PC-9 (cell line): ENCODE results near the gene UMAD1. TPM values are rescaled to one million over a fixed set of nuclear protein-coding genes. Genes with fewer than 3 reads are reported as not detected.

Experiments
- BruUV-seq: library from RNA; stranded (reverse); fragments of 400-500 nt; replicated peaks from 2 replicates; lab custom pipeline; 2021; lab: Mats Ljungman, UMichigan
- CTCF ChIA-PET: fragments of 300-600 bp; sonication (Branson Sonifier 250); formaldehyde crosslinking; loops from one replicate; lab custom pipeline; 2022; ENCODE audit warnings: antibody characterized with exemption; lab: Charles Lee
- POLR2A ChIA-PET: fragments of 300-600 bp; sonication (Branson Sonifier 250); formaldehyde crosslinking; loops from one replicate; lab custom pipeline; 2022; ENCODE audit warnings: antibody characterized with exemption; ENCODE audit not compliant: unreplicated experiment; lab: Charles Lee
- DNase-seq, 2 experiments: peaks; one replicate each; pipeline versions ENCODE4 v3.0.0 to v3.0.0-alpha.2; 2015 to 2022; ENCODE audit warnings: mixed read lengths in 1 of 2
- H2AFZ ChIP-seq: fragments of 200-600 bp; sonication (generic); 2 replicates; pipeline ENCODE4 v1.8.1; 2017; ENCODE audit warnings: antibody characterized with exemption
- H3F3A ChIP-seq: fragments of 200-600 bp; sonication (generic); 2 replicates; pipeline ENCODE4 v1.8.1; 2017; ENCODE audit warnings: antibody characterized with exemption, mild to moderate bottlenecking, low read depth; ENCODE audit not compliant: insufficient read depth
- H3K27ac ChIP-seq: fragments of 200-600 bp; sonication (generic); 2 replicates; pipeline ENCODE4 v1.6.1; 2016; ENCODE audit warnings: mixed run types
- H3K27me3 ChIP-seq: fragments of 200-600 bp; sonication (generic); 2 replicates; pipeline ENCODE4 v1.6.1; 2016; ENCODE audit warnings: low read depth, mixed run types; ENCODE audit not compliant: insufficient read depth
- H3K36me3 ChIP-seq: fragments of 200-600 bp; sonication (generic); 2 replicates; pipeline ENCODE4 v1.6.1; 2016; ENCODE audit warnings: low read depth, mixed run types
- H3K4me1 ChIP-seq: fragments of 200-600 bp; sonication (generic); replicated peaks from 2 replicates; pipeline ENCODE4 v1.6.1; 2016; ENCODE audit warnings: mixed run types; ENCODE audit not compliant: insufficient read depth
- H3K4me2 ChIP-seq: fragments of 200-600 bp; sonication (generic); 2 replicates; pipeline ENCODE4 v1.6.1; 2017; ENCODE audit warnings: mixed run types
- H3K4me3 ChIP-seq: fragments of 200-600 bp; sonication (generic); 2 replicates; pipeline ENCODE4 v1.6.1; 2016; ENCODE audit warnings: mixed run types
- H3K79me2 ChIP-seq: fragments of 200-600 bp; sonication (generic); 2 replicates; pipeline ENCODE4 v1.6.1; 2017; ENCODE audit warnings: low read depth, mixed run types
- H3K9me2 ChIP-seq: fragments of 200-600 bp; sonication (generic); 2 replicates; pipeline ENCODE4 v1.8.1; 2017; ENCODE audit warnings: mild to moderate bottlenecking; ENCODE audit not compliant: insufficient read depth
- H3K9me3 ChIP-seq: fragments of 200-600 bp; sonication (generic); 2 replicates; pipeline ENCODE4 v1.8.1; 2016; ENCODE audit warnings: low read depth; ENCODE audit not compliant: insufficient read depth
- H4K20me1 ChIP-seq: fragments of 200-600 bp; sonication (generic); 2 replicates; pipeline ENCODE4 v1.8.1; 2017; ENCODE audit not compliant: insufficient read depth
- EZH2 ChIP-seq: fragments of 200-600 bp; sonication (generic); IDR thresholded peaks from 2 replicates; pipeline ENCODE4 v1.8.0; 2017; ENCODE audit warnings: antibody characterized with exemption, low read depth
- intact Hi-C: fragments of 100-400 bp; cut with micrococcal nuclease; formaldehyde crosslinking; loops from one replicate; pipeline ENCODE4 v1.10.0; 2022; ENCODE audit not compliant: unreplicated experiment
- total RNA-seq: library from RNA; stranded (reverse); gene quantifications from 2 replicates; pipeline ENCODE4 v1.2.3, GENCODE V29; 2021
- TF ChIP-seq, protein P1 (sequence below): fragments of 200-600 bp; sonication (generic); conservative IDR thresholded peaks from 2 replicates; pipeline ENCODE4 v1.6.1; 2017; ENCODE audit warnings: mixed run types, antibody characterized with exemption, mild to moderate bottlenecking, moderate library complexity

Gene UMAD1
- total RNA-seq, 1 experiment from 2014 or later, result 20.5 TPM

DNA sequence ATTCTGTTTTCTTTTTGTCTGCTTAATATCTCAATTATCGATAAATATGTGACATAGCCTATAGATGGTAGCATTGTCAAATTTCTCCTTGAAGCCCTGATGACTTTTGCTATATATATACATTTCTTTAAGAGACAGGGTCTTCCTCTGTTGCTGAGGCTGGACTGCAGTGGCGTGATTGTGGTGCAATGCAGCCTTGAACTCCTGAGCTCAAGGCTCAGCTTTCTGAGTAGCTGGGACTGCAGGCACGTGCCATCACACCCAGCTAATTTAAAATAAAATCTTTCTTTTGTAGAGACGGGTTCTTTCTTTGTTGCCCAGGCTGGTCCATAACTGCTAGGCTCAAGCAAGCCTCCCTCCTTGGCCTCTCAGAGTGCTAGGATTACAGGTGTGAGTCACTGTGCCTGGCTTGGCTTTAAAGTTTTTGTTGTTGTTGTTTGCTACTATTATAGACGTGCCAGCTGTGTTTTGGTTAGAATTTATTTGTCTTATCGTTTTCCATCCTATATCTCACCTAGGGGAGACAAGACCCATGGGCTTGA lies 7.0 kb downstream of the UMAD1 start:
- no peaks in the 10 kb centered on the region for H3K9me2 ChIP-seq
- no peaks in the 10 kb centered on the region for H4K20me1 ChIP-seq
- H3K27me3 ChIP-seq, result no peaks in the 10 kb centered on the region
- DNase-seq, result no peak
- no peak overlapping the region for H3K4me3 ChIP-seq
- no peaks in the 10 kb centered on the region; the same call in 1 of the 2 replicates for H3K9me3 ChIP-seq
- H2AFZ ChIP-seq, result no peak overlapping the region
- H3K79me2 ChIP-seq, result peaks cover 58% of the 10 kb centered on the region
- no peak overlapping the region for H3K27ac ChIP-seq
- ChIA-PET CTCF (no interaction called here), POLR2A (no interaction called here)
- 0 out of 2 replicates have a peak, but pooled peaks cover 5% of the 10 kb centered on the region for H3K36me3 ChIP-seq
- BruUV-seq, result no TSS peak
- no peak overlapping the region for H3K4me2 ChIP-seq
- H3F3A ChIP-seq, result no peaks in the 10 kb centered on the region; the same call in 1 of the 2 replicates
- TF ChIP-seq EZH2, result no peak
- TF ChIP-seq, protein P1, sequence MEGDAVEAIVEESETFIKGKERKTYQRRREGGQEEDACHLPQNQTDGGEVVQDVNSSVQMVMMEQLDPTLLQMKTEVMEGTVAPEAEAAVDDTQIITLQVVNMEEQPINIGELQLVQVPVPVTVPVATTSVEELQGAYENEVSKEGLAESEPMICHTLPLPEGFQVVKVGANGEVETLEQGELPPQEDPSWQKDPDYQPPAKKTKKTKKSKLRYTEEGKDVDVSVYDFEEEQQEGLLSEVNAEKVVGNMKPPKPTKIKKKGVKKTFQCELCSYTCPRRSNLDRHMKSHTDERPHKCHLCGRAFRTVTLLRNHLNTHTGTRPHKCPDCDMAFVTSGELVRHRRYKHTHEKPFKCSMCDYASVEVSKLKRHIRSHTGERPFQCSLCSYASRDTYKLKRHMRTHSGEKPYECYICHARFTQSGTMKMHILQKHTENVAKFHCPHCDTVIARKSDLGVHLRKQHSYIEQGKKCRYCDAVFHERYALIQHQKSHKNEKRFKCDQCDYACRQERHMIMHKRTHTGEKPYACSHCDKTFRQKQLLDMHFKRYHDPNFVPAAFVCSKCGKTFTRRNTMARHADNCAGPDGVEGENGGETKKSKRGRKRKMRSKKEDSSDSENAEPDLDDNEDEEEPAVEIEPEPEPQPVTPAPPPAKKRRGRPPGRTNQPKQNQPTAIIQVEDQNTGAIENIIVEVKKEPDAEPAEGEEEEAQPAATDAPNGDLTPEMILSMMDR, result no peak
- H3K4me1 ChIP-seq, result peaks cover 3% of the 10 kb centered on the region
- intact Hi-C loops, result no loop called here

DNA sequence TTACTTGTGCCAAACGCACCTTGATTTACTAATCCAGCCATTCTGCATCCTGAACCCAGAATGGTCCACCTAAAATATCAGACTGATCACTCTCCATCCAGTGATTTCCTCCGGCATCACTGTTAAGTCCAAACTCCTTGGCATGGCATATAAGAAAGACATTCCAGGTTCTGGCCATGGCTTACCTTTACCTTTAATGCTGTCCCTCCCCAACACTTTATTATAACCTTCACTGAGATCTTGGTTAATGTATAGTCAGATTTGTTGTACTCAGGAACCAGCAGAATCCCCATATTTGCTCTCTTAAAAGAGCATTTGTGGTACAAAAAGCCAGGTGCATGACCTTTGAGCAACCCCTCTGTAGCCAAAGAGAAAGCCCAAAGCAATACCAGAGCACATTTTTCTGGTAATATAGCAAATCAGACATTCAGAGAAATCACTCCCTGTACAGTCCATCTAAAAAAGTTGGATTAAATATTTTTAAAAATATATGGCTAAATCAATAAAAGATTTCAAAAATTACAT lies 10.2 kb downstream of the UMAD1 start:
- 0 out of 2 replicates have a peak, but pooled peaks cover 3% of the 10 kb centered on the region for H4K20me1 ChIP-seq
- ChIA-PET POLR2A (interaction anchor here (0.7 kb wide), 1 partner anchor 303 kb away, joined by 4 read pairs; no protein-coding TSS in a partner anchor), CTCF (no interaction called here)
- H3K9me3 ChIP-seq, result no peaks in the 10 kb centered on the region
- no peaks in the 10 kb centered on the region for H3K27me3 ChIP-seq
- intact Hi-C loops, result no loop called here
- TF ChIP-seq, protein P1, result no peak
- no peak for TF ChIP-seq EZH2
- H3F3A ChIP-seq, result no peaks in the 10 kb centered on the region; the same call in 1 of the 2 replicates
- no peak overlapping the region for H3K4me3 ChIP-seq
- no peaks in the 10 kb centered on the region for H3K36me3 ChIP-seq
- no peak overlapping the region for H2AFZ ChIP-seq
- H3K9me2 ChIP-seq, result no peaks in the 10 kb centered on the region
- BruUV-seq, result no TSS peak
- H3K4me1 ChIP-seq, result no peaks in the 10 kb centered on the region
- H3K27ac ChIP-seq, result no peak overlapping the region
- DNase-seq, result no peak
- H3K4me2 ChIP-seq, result no peak overlapping the region
- H3K79me2 ChIP-seq, result peaks cover 50% of the 10 kb centered on the region

DNA sequence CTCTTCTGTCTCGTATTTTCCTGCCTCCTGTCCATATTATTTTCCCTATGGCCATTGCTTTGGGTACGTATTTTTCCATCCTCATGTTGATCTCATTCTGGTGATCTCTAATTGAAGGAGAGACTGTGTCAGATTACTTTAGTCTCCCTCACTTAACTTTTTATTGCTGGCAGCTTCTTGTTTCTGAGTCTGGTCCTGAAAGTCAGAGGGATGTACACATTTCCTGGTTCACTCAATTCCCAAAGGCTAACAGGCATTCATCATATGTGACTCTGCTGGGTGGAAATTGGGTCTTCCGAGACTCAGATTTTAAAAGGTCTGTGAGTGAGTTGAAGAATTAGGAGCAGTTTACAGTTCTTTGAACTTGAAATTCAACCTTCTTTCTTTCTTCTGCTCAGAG lies 10.9 kb downstream of the UMAD1 start:
- TF ChIP-seq, protein P1, result no peak
- TF ChIP-seq EZH2, result no peak
- no peak overlapping the region for H3K4me3 ChIP-seq
- H3K27ac ChIP-seq, result no peak overlapping the region
- ChIA-PET CTCF (no interaction called here), POLR2A (interaction anchor here (0.7 kb wide), 1 partner anchor 304 kb away, joined by 4 read pairs; no protein-coding TSS in a partner anchor)
- H3K4me2 ChIP-seq, result no peak overlapping the region
- H3K9me2 ChIP-seq, result no peaks in the 10 kb centered on the region
- no peaks in the 10 kb centered on the region for H3K4me1 ChIP-seq
- intact Hi-C loops, result no loop called here
- H4K20me1 ChIP-seq, result 0 out of 2 replicates have a peak, but pooled peaks cover 3% of the 10 kb centered on the region
- H3K36me3 ChIP-seq, result no peaks in the 10 kb centered on the region
- no peak for DNase-seq
- peaks cover 49% of the 10 kb centered on the region for H3K79me2 ChIP-seq
- BruUV-seq, result no TSS peak
- H3K9me3 ChIP-seq, result no peaks in the 10 kb centered on the region
- H3F3A ChIP-seq, result no peaks in the 10 kb centered on the region; the same call in 1 of the 2 replicates
- H3K27me3 ChIP-seq, result no peaks in the 10 kb centered on the region
- no peak overlapping the region for H2AFZ ChIP-seq
